Caki2 (cell line): ENCODE data around the gene KCTD21. TPM values are rescaled to one million over a fixed set of nuclear protein-coding genes. Genes with fewer than 3 reads are reported as not detected.

Source experiments
- DNase-seq: peaks from one replicate; pipeline ENCODE4 v3.0.0-alpha.2; 2015; ENCODE audit warnings: low read depth
- in situ Hi-C: cut with HindIII; loops from 2 replicates; pipeline ENCODE4 v1.10.0; 2016; ENCODE audit warnings: low sequenced_read_pairs, low pct_unique_long_range_greater_than_20kb, mixed read lengths
- total RNA-seq: library from RNA; depleted of rRNA; stranded (reverse); fragments of >200 nt; shearing (Covaris generic); gene quantifications from 2 replicates; pipeline ENCODE4 v1.2.3, GENCODE V29; 2014; ENCODE audit warnings: low replicate concordance

KCTD21 gene
- total RNA-seq, 1 experiment from 2014 or later, result 7.1 TPM

DNA sequence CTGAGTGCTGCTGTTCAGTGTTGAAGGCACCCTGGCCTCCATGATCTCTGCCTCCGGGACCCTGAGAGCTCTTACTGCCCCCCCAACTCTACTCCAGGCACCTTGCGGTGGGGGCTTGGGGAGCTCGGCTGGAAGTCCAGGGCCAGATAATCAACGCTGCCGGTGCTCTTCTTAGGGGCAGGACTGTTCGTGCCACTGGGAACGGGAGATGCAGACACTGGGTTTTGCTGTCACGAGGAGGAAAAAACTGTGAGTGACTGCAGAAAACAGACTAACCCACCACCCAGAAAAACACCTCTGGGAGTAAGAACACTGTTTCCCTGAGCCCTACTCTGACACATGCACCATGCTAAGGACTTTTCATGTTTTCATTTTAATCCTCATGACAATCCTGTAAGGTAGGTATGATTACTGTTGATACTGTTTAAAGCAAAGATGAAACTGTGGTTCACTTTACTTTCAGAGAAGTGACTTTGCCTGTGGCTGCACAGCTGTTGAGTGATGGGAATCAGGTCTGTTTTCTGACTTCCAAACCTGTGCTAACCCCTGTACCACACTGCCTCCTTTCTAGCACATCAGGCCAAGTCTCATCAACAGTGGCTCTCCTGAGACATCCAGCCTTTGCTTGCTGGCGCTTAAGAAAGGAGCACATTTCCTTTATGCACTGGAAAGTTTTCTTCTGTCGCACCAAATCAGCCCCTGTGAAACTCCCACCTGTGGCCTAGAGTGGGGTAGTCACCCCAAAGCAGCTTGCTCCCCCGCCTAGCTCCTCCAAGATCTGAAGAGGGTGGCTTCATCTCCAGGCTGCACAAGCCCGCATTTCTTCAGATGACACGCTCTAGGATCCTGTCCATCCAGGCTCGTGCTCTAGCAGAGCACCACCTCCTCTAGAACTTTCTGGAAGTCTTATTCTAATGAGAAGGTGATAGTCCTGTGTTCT lies 32.1 kb upstream of the KCTD21 start:
- DNase-seq, result no peak
- in situ Hi-C loops, result no loop called here

DNA sequence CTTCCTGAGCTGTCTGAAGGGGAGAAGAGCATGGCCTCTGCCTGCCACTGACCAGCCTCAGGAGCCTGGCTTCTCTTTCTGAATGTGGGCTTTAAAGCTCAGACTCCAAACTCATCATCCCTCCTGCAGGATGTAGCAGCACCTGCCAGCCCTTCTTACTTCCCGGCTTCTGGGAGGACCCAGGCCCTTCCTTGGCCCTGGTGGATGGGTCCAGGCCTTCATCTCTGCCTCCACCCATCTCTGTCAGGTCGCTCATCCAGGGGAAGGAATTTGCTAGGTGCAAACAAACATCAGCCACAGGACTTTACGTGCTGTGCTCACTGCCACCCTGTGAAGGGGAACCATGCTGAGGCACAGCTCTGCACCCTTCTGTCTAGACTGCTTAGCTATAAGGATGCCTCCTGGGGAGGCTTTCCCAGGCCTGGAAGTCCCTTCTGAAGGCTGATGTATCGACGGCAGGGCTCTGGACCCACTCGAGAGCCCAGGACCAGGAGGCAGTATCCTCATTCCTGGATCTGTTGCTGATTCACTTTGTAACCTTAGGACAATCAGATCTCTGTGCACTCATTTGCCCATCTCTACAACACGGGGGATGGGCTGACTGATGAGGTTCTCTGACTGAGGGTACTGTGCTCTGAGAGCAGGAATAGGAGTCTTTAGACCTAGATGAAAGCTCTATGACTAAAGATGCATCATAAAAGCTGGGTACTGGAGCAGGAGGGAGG lies 31.2 kb upstream of the KCTD21 start:
- in situ Hi-C loops, result no loop called here
- no peak for DNase-seq

DNA sequence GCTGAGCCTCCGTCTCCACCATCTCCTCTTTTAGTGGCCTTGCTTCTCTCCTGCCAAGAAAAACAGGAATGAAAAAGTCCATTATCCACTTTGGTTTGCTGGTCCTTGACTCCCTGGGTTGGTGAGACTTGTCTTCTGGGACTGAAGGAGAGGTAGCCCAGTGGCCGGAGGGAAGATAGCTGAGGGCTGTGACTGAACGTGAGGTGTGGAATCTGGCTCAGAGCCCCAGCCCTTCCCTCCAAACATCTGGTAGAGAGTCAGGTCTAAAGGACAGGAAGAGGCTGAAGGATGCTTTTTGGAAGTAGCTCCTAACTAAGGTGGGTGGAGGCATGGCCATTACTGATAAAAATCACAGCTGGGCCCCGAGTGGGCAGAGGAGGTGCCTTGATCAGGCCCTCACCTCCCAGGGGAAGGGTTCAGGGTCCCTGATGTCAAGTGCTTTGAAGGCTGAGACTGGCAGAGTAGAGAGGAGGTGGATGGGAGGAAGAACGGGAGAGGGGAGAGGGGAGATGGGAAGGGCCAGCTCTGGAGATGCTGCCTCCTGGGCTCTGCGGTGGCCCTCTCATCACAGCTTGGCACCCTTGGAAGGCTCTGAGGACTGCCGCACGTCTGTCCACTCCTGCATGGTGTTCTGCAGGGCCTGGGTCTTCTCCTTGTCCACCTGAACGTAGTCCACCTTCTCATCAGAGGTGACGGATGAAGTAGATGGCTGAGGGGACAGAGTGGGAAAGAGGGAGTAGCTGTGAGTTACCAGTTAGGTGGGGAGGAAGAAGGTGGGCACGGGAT lies 30.5 kb upstream of the KCTD21 start:
- no peak for DNase-seq
- in situ Hi-C loops, result no loop called here

GRCh38 chr11:78217650-78218541 lies 29.5 kb upstream of the KCTD21 start:
- in situ Hi-C loops, result no loop called here
- no peak for DNase-seq

GRCh38 chr11:78216571-78217287 lies 28.3 kb upstream of the KCTD21 start:
- no peak for DNase-seq

DNA sequence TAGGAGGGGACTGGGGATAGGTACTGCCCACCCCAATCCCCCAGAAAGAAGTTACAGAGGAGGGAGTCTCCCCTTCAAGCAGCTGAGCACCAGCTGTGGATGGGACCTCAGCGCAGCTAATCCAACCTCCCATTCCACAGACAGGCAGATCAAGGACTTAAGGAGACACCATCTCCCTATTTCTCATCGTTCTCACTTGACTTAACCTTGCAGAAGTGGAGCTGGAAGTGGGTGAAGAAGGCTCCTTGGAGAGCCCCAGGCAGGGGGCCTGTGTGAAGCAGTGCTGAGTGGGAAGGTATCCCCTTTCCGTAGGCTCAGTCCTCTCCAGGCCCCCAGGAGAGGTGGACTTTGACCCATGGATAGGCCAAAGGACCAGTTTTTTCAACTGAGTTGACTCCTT lies 27.6 kb upstream of the KCTD21 start:
- no peak for DNase-seq
- in situ Hi-C loops, result no loop called here

More at GRCh38 chr11:78216571-78217287, 28.3 kb upstream of the KCTD21 start:
- in situ Hi-C loops, result no loop called here

- in situ Hi-C loops, result no loop called here
- DNase-seq, result no peak
Observed at GRCh38 chr11:78214331-78215194, 26.1 kb upstream of the KCTD21 start.

DNA sequence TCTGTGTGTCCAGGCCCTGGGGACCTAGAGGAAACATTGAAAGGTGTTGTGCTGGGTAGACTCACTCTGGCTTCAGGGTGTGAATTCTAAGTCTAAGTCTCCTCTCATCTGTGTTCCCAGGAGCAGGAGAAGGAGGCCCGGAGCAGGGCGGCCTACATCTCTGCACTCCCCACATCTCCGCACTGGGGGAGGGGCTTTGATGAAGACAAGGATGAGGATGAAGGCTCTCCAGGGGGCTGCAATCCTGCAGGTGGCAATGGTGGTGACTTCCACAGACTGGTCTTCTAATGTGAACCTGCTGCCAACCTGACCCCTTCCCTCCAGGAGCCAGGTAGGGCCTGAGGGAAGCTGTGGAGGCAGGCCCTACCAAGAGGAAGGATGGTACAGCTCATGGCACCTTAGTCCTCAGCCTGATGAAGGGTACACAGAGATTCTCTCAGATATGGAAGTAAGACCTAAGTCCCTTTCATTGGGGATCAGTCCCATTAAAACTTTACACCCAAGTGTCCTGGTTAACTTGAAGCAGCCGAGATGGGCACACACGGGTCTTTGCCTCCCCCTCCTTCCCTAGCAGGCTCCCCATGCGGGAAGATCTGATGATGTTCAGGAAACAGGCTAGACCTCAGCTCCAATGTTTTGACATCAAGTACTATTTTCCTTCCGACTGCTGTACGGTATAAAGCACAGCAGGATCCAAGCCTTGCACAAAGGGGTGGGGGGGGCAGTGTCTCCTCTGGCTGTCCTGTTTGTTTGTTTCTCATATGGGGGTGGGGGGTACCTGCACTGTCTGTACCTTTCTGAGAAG lies 25.3 kb upstream of the KCTD21 start:
- no peak for DNase-seq
- in situ Hi-C loops, result no loop called here

- no peak for DNase-seq
- in situ Hi-C loops, result no loop called here
Observed at GRCh38 chr11:78212586-78213371, 24.4 kb upstream of the KCTD21 start.

DNA sequence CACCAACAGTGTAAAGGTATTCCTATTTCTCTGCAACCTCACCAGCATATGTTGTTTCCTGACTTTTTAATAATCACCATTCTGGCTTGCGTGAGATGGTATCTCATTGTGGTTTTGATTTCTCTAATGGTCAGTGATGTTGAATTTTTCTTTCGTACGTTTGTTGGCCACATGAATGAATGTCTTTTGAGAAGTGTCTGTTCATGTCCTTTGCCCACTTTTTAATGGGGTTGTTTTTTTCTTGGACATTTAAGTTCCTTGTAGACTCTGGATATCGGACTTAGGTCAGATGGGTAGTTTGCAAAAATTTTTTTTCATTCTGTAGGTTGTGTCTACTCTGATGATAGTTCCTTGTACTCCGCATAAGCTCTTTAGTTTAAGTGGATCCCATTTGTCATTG lies 23.1 kb upstream of the KCTD21 start:
- in situ Hi-C loops, result no loop called here
- no peak for DNase-seq

DNA sequence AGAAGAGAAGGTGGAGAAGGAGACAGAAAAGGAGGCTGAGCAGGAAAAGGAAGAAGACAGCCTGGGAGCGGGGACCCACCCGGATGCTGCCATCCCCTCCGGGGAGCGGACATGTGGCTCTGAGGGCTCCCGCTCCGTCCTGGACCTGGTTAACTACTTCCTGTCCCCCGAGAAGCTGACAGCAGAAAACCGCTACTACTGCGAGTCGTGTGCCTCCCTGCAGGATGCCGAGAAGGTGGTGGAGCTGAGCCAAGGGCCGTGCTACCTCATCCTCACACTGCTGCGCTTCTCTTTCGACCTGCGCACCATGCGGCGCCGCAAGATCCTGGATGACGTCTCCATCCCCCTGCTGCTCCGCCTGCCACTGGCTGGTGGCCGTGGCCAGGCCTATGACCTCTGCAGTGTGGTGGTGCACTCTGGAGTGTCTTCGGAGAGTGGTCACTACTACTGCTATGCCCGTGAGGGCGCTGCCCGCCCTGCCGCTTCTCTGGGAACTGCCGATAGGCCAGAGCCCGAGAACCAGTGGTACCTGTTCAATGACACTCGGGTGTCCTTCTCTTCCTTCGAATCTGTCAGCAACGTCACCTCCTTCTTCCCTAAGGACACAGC lies 21.7 kb upstream of the KCTD21 start:
- in situ Hi-C loops, result no loop called here
- DNase-seq, result no peak

DNA sequence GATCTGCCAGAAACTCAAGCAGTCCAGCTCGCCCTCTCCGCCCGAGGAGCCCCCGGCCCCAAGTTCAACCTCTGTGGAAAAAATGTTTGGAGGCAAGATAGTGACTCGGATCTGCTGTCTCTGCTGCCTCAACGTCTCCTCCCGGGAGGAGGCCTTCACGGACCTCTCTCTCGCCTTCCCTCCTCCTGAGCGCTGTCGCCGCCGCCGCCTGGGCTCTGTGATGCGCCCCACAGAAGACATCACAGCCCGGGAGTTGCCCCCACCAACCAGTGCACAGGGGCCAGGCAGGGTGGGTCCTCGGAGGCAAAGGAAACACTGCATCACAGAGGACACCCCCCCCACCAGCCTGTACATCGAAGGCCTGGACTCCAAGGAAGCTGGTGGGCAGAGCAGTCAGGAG lies 21.1 kb upstream of the KCTD21 start:
- no peak for DNase-seq
- in situ Hi-C loops, result no loop called here

GRCh38 chr11:78208257-78209165 lies 20.1 kb upstream of the KCTD21 start:
- in situ Hi-C loops, result no loop called here
- DNase-seq, result no peak
